HepG2 (cell line): ENCODE results near the gene TMEM139. TPM values are rescaled to one million over a fixed set of nuclear protein-coding genes. Genes with fewer than 3 reads are reported as not detected.

Source experiments
- ATAC-seq: fragments of 200-7000 bp; cut with Tn5 transposase; 3 replicates; pipeline ENCODE4 v1.9.1; 2020; ENCODE audit warnings: mild to moderate bottlenecking, moderate library complexity
- BruUV-seq: library from RNA; stranded (reverse); fragments of 400-500 nt; replicated peaks from 2 replicates; lab custom pipeline; 2021; lab: Mats Ljungman, UMichigan
- CTCF ChIA-PET: fragments of 300-600 bp; formaldehyde crosslinking; extraction: SDS; loops from one replicate; lab custom pipeline; 2021; ENCODE audit warnings: low total read pairs, inconsistent platforms, low intra/inter-chr PET ratio; lab: Yijun Ruan, JAX
- POLR2A ChIA-PET: fragments of 350-600 bp; sonication (Branson Sonifier 250); formaldehyde crosslinking; loops from one replicate; lab custom pipeline; 2020; ENCODE audit warnings: antibody characterized with exemption, inconsistent platforms; lab: Yijun Ruan, JAX
- DNase-seq: peaks from one replicate; pipeline ENCODE4 v3.0.0-alpha.2; 2015; ENCODE audit warnings: low spot score
- FAIRE-seq: peaks from 3 replicates; lab custom pipeline; 2011; peaks lifted over from hg19 to GRCh38; lab: Jason Lieb, UNC
- H2AFZ ChIP-seq: one replicate; pipeline ENCODE4 v1.6.1; 2011; ENCODE audit warnings: low read length, inconsistent platforms
- H3K27ac ChIP-seq: fragments of 300-600 bp; 3 replicates; pipeline ENCODE4 v1.8.0; 2011; ENCODE audit warnings: mixed run types, mild to moderate bottlenecking, mixed read lengths, low read length, inconsistent platforms; ENCODE audit not compliant: insufficient read depth; ENCODE audit errors: extremely low read length
- H3K27me3 ChIP-seq, 2 experiments: fragments of 200-600 bp in 1 of 2; 2 replicates in 1 of 2; 3 replicates in 1 of 2; pipeline versions ENCODE4 v1.6.0 to v1.8.0; 2011; ENCODE audit warnings: low read length in 2 of 2, mild to moderate bottlenecking in 2 of 2, moderate library complexity in 2 of 2, inconsistent platforms in 1 of 2; ENCODE audit not compliant: insufficient read depth in 2 of 2, control insufficient read depth in 1 of 2
- H3K36me3 ChIP-seq, 2 experiments: fragments of 200-600 bp in 1 of 2; replicated peaks in 1 of 2; 2 replicates in 1 of 2; 3 replicates in 1 of 2; pipeline versions ENCODE4 v1.5.1 to v1.8.0; 2011; ENCODE audit warnings: low read length in 2 of 2, inconsistent platforms in 1 of 2; ENCODE audit not compliant: insufficient read depth in 2 of 2, control insufficient read depth in 1 of 2
- H3K4me1 ChIP-seq: 2 replicates; pipeline ENCODE4 v1.5.1; 2012; ENCODE audit warnings: low read length, inconsistent platforms; ENCODE audit not compliant: insufficient read depth
- H3K4me2 ChIP-seq: 2 replicates; pipeline ENCODE4 v1.6.0; 2011; ENCODE audit warnings: low read depth, low read length, inconsistent platforms
- H3K4me3 ChIP-seq, 3 experiments: fragments of 200-600 bp in 1 of 3; sonication (generic), shearing (Covaris generic) in 1 of 3; replicated peaks in 1 of 3; 2 replicates each; pipeline ENCODE4 v1.5.1; 2011 to 2016; ENCODE audit warnings: low read length in 3 of 3, inconsistent platforms in 2 of 3, low read depth in 2 of 3, mild to moderate bottlenecking in 2 of 3, control low read depth in 1 of 3, mixed read lengths in 1 of 3; ENCODE audit not compliant: insufficient read depth in 1 of 3
- H3K79me2 ChIP-seq: one replicate; pipeline ENCODE4 v1.6.1; 2011; ENCODE audit warnings: low read length, inconsistent platforms; ENCODE audit not compliant: insufficient read depth
- H3K9ac ChIP-seq: 2 replicates; pipeline ENCODE4 v1.6.0; 2011; ENCODE audit warnings: mild to moderate bottlenecking, low read depth, low read length, inconsistent platforms; ENCODE audit not compliant: insufficient read depth
- H3K9me3 ChIP-seq: 2 replicates; pipeline ENCODE4 v1.5.1; 2012; ENCODE audit warnings: mild to moderate bottlenecking, low read length
- H4K20me1 ChIP-seq: 2 replicates; pipeline ENCODE4 v1.6.0; 2011; ENCODE audit warnings: inconsistent platforms, mild to moderate bottlenecking, low read length, moderate library complexity; ENCODE audit not compliant: insufficient read depth
- ATF6 ChIP-seq: sonication (generic); formaldehyde crosslinking; conservative IDR thresholded peaks from 2 replicates; pipeline ENCODE4 v1.4.0; 2020; ENCODE audit warnings: missing genetic modification reagents
- KAT2B ChIP-seq: fragments of 150-350 bp; IDR thresholded peaks from 2 replicates; pipeline ENCODE4 v1.6.1; 2014; ENCODE audit warnings: low read depth, low read length, borderline replicate concordance
- PLRG1 ChIP-seq: fragments of 450-650 bp; conservative IDR thresholded peaks from 2 replicates; pipeline ENCODE4 v1.6.1; 2016
- TEAD3 ChIP-seq: optimal IDR thresholded peaks from 2 replicates; pipeline ENCODE3; 2016; ENCODE audit warnings: borderline replicate concordance
- TFDP1 ChIP-seq: IDR thresholded peaks from 2 replicates; pipeline ENCODE4 v1.6.1; 2016; ENCODE audit warnings: missing compliant biosample characterization, missing genetic modification reagents, borderline replicate concordance
- U2AF2 ChIP-seq: fragments of 200-400 bp; formaldehyde crosslinking; IDR thresholded peaks from 2 replicates; pipeline ENCODE4 v1.6.1; 2017; ENCODE audit warnings: low read depth, mild to moderate bottlenecking, low read length
- ZBTB1 ChIP-seq: sonication (generic); formaldehyde crosslinking; IDR thresholded peaks from 2 replicates; pipeline ENCODE4 v1.4.0; 2020; ENCODE audit warnings: missing genetic modification reagents, borderline replicate concordance
- ZBTB10 ChIP-seq: sonication (generic); formaldehyde crosslinking; IDR thresholded peaks from 2 replicates; pipeline ENCODE4 v1.4.0; 2020; ENCODE audit warnings: missing genetic modification reagents, borderline replicate concordance
- ZNF251 ChIP-seq: sonication (generic); formaldehyde crosslinking; IDR thresholded peaks from 2 replicates; pipeline ENCODE4 v1.9.0; 2021; ENCODE audit warnings: mild to moderate bottlenecking, missing genetic modification reagents
- ZNF318 ChIP-seq: sonication (generic); formaldehyde crosslinking; IDR thresholded peaks from 2 replicates; pipeline ENCODE4 v1.4.0; 2020; ENCODE audit warnings: mild to moderate bottlenecking, missing genetic modification reagents
- WGBS: methylation state at CpG from one replicate; pipeline ENCODE4 v1.1.6; 2017; ENCODE audit warnings: low lambda C conversion rate; 5-methylcytosine and 5-hydroxymethylcytosine counted together
- in situ Hi-C: cut with HindIII; loops from 2 replicates; pipeline ENCODE4 v1.10.0; 2017; ENCODE audit warnings: low pct_unique_long_range_greater_than_20kb; ENCODE audit not compliant: extremely low pct_ligation_motif_present
- intact Hi-C: fragments of 100-400 bp; cut with micrococcal nuclease; formaldehyde crosslinking; loops from one replicate; pipeline ENCODE4 v1.10.0; 2022; ENCODE audit not compliant: unreplicated experiment
- polyA plus RNA-seq, 8 experiments: library from polyadenylated mRNA; depleted of rRNA in 3 of 8; stranded (reverse) in 7 of 8; unstranded in 1 of 8; fragments of >200 nt; fragmentation: Illumina TruSeq in 4 of 8; extraction: Trizol in 4 of 8; gene quantifications; 2 replicates each; pipeline versions ENCODE4 v1.2.1 to v1.2.3, GENCODE V29; 2011 to 2016; ENCODE audit warnings: low read depth in 4 of 8, missing spikeins in 1 of 8, mixed read lengths in 1 of 8; ENCODE audit not compliant: insufficient read depth in 1 of 8
- total RNA-seq, 5 experiments: library from RNA; depleted of rRNA; stranded (reverse); fragments of >200 nt; fragmentation: Illumina TruSeq; extraction: Trizol; gene quantifications; 2 replicates each; pipeline ENCODE4 v1.2.3, GENCODE V29; 2016; ENCODE audit warnings: low read depth in 1 of 5

TMEM139 gene
- total and polyA plus RNA-seq, 2 of the 13 experiments (the other 11 are each of a cell fraction or from before 2014, with no cell fraction given) = 7.9 to 14.0 TPM

- no peaks in the 10 kb centered on the region for H4K20me1 ChIP-seq
- peaks cover 23% of the 10 kb centered on the region for H3K4me1 ChIP-seq
- ChIA-PET CTCF (no interaction called here), POLR2A (interaction anchor here (2.0 kb wide), 1 partner anchor 21 kb away, joined by 7 read pairs; the partner anchor contains the start of gene GSTK1)
- ATAC-seq (no peak), DNase-seq (no peak), FAIRE-seq (no peak)
- no peak overlapping the region for H3K4me3 ChIP-seq
- no peaks in the 10 kb centered on the region for H3K36me3 ChIP-seq
- H3K9ac ChIP-seq = no peak overlapping the region
- intact Hi-C loops = no loop called here
- no peaks in the 10 kb centered on the region for H3K79me2 ChIP-seq
- no peak overlapping the region for H3K27ac ChIP-seq
- WGBS = 69% methylated on average over 11 of the region's 11 CpGs
- H3K9me3 ChIP-seq = no peaks in the 10 kb centered on the region
- no peak overlapping the region for H2AFZ ChIP-seq
- no peaks in the 10 kb centered on the region for H3K27me3 ChIP-seq
- BruUV-seq = no TSS peak
- in situ Hi-C loops = loop anchor here (5.0 kb wide), 1 partner anchor 60 kb away; no protein-coding TSS in a partner anchor
- no peak overlapping the region for H3K4me2 ChIP-seq
- TF ChIP-seq TEAD3 (no peak), ATF6 (CRISPR knock-in tag) (no peak), ZBTB1 (CRISPR knock-in tag) (no peak), TFDP1 (CRISPR knock-in tag) (no peak), PLRG1 (no peak), ZNF318 (no peak), U2AF2 (no peak), KAT2B (no peak), ZBTB10 (no peak), ZNF251 (no peak)
Measured at GRCh38 chr7:143242306-143242705, 42.5 kb upstream of the TMEM139 start.
